ENCODE results near the gene SNX33.

Gene SNX33

GRCh38 chr15:75680007-75680789 lies 32.5 kb downstream of the SNX33 start:
- no peak for DNase-seq (ENCODE audit: low spot score)
- no peak for TF ChIP-seq CTCF (IDR thresholded peaks at IDR 0.05; ENCODE audit: extremely low read depth, missing control alignments)

- no peak for TF ChIP-seq CTCF (IDR thresholded peaks at IDR 0.05; ENCODE audit: extremely low read depth, missing control alignments)
- DNase-seq (ENCODE audit: low spot score), result no peak
Observed at GRCh38 chr15:75682181-75683135, 34.7 kb downstream of the SNX33 start.

DNA sequence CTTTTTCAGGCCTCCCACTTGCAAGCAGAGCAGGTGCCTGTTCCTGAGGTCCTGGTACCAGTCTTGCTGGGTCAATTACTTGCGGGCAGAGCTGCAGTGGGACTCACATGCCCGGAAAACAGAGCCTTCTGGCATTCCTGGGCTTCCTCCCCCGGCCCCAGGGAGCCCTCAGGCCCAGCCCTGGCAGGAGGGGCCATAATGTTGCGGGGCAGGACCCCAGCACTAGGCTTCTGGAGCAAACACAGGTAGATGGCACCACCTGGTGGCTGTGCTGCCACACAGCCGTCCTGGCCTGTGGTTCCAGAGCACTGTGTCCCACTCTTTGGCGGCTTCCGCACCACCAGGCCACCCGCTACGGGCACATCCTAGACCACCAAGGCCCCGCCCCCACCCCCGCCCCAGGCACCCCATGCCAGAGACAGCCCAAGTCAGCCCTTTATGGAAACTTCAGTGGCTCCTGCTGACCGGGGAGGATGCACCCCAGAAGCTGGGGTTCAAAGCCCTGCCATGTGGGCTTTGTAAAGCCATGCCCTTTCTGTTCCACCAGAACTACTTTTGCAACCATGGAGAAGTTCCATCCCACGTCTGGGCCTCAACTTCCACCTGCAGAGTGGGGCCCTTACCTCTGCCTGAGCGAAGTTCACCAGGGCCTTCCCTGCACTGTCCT lies 36.1 kb downstream of the SNX33 start:
- DNase-seq (ENCODE audit: low spot score), result peak; percentile 87
- TF ChIP-seq CTCF (IDR thresholded peaks at IDR 0.05; ENCODE audit: extremely low read depth, missing control alignments), result peak; percentile 78

DNA sequence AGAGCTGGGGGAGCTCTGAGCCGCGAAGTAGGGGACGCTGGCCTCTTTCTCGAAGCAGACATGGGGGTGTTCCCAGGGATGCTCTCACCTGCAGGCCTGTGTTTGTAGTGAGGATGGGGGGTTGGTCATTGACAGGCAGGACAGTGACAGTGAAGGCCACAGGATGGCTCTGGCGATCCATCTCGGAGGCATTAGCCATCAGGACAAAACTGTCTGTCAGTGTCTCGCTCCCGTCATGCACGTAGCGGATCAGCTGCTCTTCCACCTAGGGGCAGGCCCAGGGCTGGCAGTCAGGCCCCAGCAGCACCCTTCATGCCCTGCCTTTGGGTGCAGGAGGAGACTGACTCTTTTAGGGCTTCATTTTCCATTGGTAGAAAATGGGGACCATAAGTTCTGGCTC lies 36.9 kb downstream of the SNX33 start:
- DNase-seq (ENCODE audit: low spot score), result no peak

DNA sequence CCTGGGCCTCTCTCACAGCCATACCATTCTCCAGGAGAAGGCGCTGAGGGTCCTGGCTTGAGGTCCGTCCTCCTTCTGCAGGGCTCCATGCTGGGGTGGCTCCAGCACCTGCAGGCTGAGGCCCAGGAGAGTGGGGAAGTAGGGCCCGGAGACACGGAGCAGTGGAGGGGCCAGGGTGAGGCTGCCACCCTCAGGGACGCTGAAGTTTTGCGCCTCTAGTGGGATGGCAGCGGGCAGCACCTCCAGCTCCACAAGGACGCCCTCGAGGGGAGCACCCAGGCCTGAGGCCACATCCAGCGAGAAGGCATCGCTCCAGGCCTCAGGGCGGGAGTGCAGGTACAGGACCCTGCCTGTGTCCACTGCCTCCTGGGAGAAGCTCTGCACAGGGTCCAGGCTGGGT lies 37.5 kb downstream of the SNX33 start:
- no peak for DNase-seq (ENCODE audit: low spot score)
- no peak for TF ChIP-seq CTCF (IDR thresholded peaks at IDR 0.05; ENCODE audit: extremely low read depth, missing control alignments)

More for the DNA sequence above, 36.9 kb downstream of the SNX33 start:
- TF ChIP-seq CTCF (IDR thresholded peaks at IDR 0.05; ENCODE audit: extremely low read depth, missing control alignments), result no peak

GRCh38 chr15:75686212-75686642 lies 38.5 kb downstream of the SNX33 start:
- DNase-seq (ENCODE audit: low spot score), result peak; percentile 86
- TF ChIP-seq CTCF (IDR thresholded peaks at IDR 0.05; ENCODE audit: extremely low read depth, missing control alignments), result peak; percentile 91

Data from GM20000 (cell line).